Rectal smooth muscle tissue (tissue), 1 donor: Measurements from ENCODE around the gene ADAM11.
"Not testable (repeated sequence)": the region's sequence is repeated elsewhere in the genome, so short reads cannot be mapped to it uniquely, and the experiment has no call there.

ENCODE experiments used
- H3K27ac ChIP-seq: one replicate; pipeline ENCODE4 v1.7.0; 2013; ENCODE audit warnings: low read depth, low read length, inconsistent platforms
- H3K27me3 ChIP-seq: one replicate; pipeline ENCODE4 v1.7.0; 2013; ENCODE audit warnings: low read length; ENCODE audit not compliant: control insufficient read depth, insufficient read depth
- H3K36me3 ChIP-seq: one replicate; pipeline ENCODE4 v1.7.0; 2013; ENCODE audit warnings: low read length; ENCODE audit not compliant: control insufficient read depth, insufficient read depth
- H3K4me1 ChIP-seq: one replicate; pipeline ENCODE4 v1.7.0; 2013; ENCODE audit warnings: low read length; ENCODE audit not compliant: control insufficient read depth, insufficient read depth
- H3K4me3 ChIP-seq: one replicate; pipeline ENCODE4 v1.7.0; 2013; ENCODE audit warnings: low read length
- H3K9ac ChIP-seq: one replicate; pipeline ENCODE4 v1.7.0; 2013; ENCODE audit warnings: low read length

ADAM11 gene

GRCh38 chr17:44820631-44821212 is 61.9 kb downstream of the ADAM11 start:
- Histone ChIP-seq H3K27ac (peak overlapping the region; percentile 69), H3K4me1 (peaks cover 22% of the 10 kb centered on the region), H3K4me3 (no peak overlapping the region), H3K27me3 (no peaks in the 10 kb centered on the region), H3K36me3 (no peaks in the 10 kb centered on the region), H3K9ac (no peak overlapping the region)

- Histone ChIP-seq H3K4me1 (peaks cover 12% of the 10 kb centered on the region), H3K27ac (peak overlapping the region; percentile 66)
- H3K36me3 ChIP-seq, H3K9ac ChIP-seq, H3K27me3 ChIP-seq, H3K4me3 ChIP-seq: not testable (repeated sequence)
These were observed 66.4 kb downstream of the ADAM11 start for GRCh38 chr17:44825236-44825635.

GRCh38 chr17:44826123-44826790 is 67.5 kb downstream of the ADAM11 start:
- Histone ChIP-seq H3K4me1 (peaks cover 7% of the 10 kb centered on the region), H3K9ac (no peak overlapping the region), H3K4me3 (no peak overlapping the region), H3K27ac (peak overlapping the region; percentile 66), H3K27me3 (peaks cover 3% of the 10 kb centered on the region), H3K36me3 (no peaks in the 10 kb centered on the region)

GRCh38 chr17:44827863-44828262 is 69.1 kb downstream of the ADAM11 start:
- peak overlapping the region; percentile 66 for H3K4me3 ChIP-seq
- peaks cover 2% of the 10 kb centered on the region for H3K4me1 ChIP-seq
- H3K27me3 ChIP-seq = peaks cover 3% of the 10 kb centered on the region
- H3K36me3 ChIP-seq = no peaks in the 10 kb centered on the region
- H3K9ac ChIP-seq = no peak overlapping the region
- peak overlapping the region; percentile 94 for H3K27ac ChIP-seq

- H3K4me3 ChIP-seq = peak overlapping the region; percentile 66
- H3K27me3 ChIP-seq = peaks cover 3% of the 10 kb centered on the region
- peak overlapping the region; percentile 77 for H3K9ac ChIP-seq
- H3K4me1 ChIP-seq = no peaks in the 10 kb centered on the region
- peak overlapping the region; percentile 94 for H3K27ac ChIP-seq
- no peaks in the 10 kb centered on the region for H3K36me3 ChIP-seq
These were observed 70.2 kb downstream of the ADAM11 start for GRCh38 chr17:44828919-44829522.

GRCh38 chr17:44829523-44830358 is 71.0 kb downstream of the ADAM11 start, which contains the start of gene GJC1:
GJC1 (minus strand) TSS chr17:44830287; CDS start chr17:44805817, 24,470 bp downstream.
- peak within 1 kb of the TSS; percentile 66 for H3K4me3 ChIP-seq
- H3K27me3 ChIP-seq = peaks cover 3% of the 10 kb centered on the region
- no peaks in the 10 kb centered on the region for H3K36me3 ChIP-seq
- peak within 1 kb of the TSS; percentile 94 for H3K27ac ChIP-seq
- H3K9ac ChIP-seq = peak within 1 kb of the TSS; percentile 77
- no peaks in the 10 kb centered on the region for H3K4me1 ChIP-seq

- no peak overlapping the region for H3K9ac ChIP-seq
- peak overlapping the region; percentile 61 for H3K4me3 ChIP-seq
- H3K4me1 ChIP-seq = no peaks in the 10 kb centered on the region
- H3K27me3 ChIP-seq = peaks cover 3% of the 10 kb centered on the region
- peak overlapping the region; percentile 94 for H3K27ac ChIP-seq
- no peaks in the 10 kb centered on the region for H3K36me3 ChIP-seq
These were observed 71.8 kb downstream of the ADAM11 start for GRCh38 chr17:44830359-44831288.

- Histone ChIP-seq H3K27ac (no peak overlapping the region), H3K9ac (no peak overlapping the region), H3K27me3 (peaks cover 3% of the 10 kb centered on the region), H3K4me1 (no peaks in the 10 kb centered on the region), H3K4me3 (no peak overlapping the region), H3K36me3 (no peaks in the 10 kb centered on the region)
These were observed 72.6 kb downstream of the ADAM11 start for GRCh38 chr17:44831371-44831770.
